Cardiac fibroblast (primary cell): ENCODE results near the gene LSM6.
A peak's percentile ranks its signal among the peaks of the same experiment; 100 is the strongest.

ENCODE experiments used
- DNase-seq, 2 donors: peaks; one replicate each; pipeline versions ENCODE4 v3.0.0 to v3.0.0-alpha.2; 2010; ENCODE audit warnings: low read depth in 2 of 2
- H3K4me3 ChIP-seq, 2 donors: replicated peaks in 1 of 2; 1 replicate in 1 of 2; 2 replicates in 1 of 2; pipeline ENCODE4 v1.5.1; 2011; ENCODE audit warnings: low read depth in 2 of 2, low read length in 2 of 2, mild to moderate bottlenecking in 2 of 2, moderate library complexity in 1 of 2
- TF ChIP-seq, protein P1 (sequence below): IDR thresholded peaks from one replicate; pipeline ENCODE4 v1.5.1; 2011; ENCODE audit warnings: low read depth, mild to moderate bottlenecking, low read length, inconsistent platforms

The LSM6 gene

DNA sequence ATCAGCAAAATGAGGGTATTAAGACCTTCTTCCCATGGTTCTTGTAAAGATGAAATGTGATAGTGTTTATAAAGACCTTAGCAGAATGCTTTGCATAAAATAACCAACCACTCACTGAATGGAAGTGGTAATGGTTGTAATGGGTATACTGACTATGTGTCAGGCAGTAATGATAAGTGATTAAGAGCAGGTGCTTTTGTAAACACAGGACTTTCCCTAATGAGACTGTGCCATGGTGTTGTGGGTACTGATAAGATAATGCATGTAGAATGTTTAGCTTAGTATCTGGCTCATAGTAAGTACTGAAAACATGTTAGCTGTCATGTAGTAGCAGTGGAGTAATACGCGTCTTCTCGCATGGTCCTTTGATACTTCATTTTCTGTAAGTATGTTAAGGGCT lies 6.9 kb downstream of the LSM6 start:
- TF ChIP-seq, protein P1, sequence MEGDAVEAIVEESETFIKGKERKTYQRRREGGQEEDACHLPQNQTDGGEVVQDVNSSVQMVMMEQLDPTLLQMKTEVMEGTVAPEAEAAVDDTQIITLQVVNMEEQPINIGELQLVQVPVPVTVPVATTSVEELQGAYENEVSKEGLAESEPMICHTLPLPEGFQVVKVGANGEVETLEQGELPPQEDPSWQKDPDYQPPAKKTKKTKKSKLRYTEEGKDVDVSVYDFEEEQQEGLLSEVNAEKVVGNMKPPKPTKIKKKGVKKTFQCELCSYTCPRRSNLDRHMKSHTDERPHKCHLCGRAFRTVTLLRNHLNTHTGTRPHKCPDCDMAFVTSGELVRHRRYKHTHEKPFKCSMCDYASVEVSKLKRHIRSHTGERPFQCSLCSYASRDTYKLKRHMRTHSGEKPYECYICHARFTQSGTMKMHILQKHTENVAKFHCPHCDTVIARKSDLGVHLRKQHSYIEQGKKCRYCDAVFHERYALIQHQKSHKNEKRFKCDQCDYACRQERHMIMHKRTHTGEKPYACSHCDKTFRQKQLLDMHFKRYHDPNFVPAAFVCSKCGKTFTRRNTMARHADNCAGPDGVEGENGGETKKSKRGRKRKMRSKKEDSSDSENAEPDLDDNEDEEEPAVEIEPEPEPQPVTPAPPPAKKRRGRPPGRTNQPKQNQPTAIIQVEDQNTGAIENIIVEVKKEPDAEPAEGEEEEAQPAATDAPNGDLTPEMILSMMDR, result no peak
- H3K4me3 ChIP-seq, result no peak overlapping the region
- no peak for DNase-seq

DNA sequence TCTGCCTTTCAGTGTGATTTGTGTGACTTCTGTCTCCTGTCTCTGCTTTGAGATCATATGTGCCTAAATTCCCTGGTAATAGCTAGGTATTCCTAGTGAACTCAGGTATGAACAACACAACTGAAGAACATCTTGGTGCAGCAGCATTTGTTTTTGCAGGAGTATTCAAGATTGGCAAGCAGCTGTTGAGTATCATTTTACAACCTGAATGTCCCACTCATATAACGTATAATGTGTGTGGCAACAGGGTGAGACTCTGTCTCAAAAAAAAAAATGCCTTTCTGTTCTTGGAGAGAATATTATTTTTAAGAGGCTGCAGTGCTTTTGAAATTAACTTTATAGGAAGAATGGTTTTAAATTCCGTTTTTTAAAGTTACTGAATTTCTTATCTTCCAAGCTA lies 7.7 kb downstream of the LSM6 start:
- TF ChIP-seq, protein P1, result no peak

DNA sequence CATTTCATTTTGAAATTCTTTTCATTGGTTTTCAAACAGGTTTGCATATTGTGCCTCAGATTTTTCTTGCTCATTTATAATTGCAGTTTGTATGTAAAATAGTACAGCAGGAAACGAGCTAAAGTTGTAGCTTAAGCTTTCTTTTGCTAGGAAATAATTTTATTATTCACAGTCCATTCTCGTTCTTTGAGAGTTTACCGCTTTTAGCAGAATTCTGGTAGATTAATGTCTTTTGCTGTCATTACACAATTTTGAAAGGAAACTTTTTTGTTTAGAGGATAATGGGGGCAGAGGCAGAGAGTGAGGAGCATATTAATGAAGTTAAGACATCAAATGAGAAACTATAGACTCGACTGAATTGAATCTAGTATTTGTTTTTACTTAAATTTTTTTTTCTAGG lies 10.5 kb downstream of the LSM6 start:
- no peak for DNase-seq
- TF ChIP-seq, protein P1, result no peak
- no peak overlapping the region for H3K4me3 ChIP-seq

More for the DNA sequence above, 7.7 kb downstream of the LSM6 start:
- DNase-seq, result no peak
- H3K4me3 ChIP-seq, result no peak overlapping the region

DNA sequence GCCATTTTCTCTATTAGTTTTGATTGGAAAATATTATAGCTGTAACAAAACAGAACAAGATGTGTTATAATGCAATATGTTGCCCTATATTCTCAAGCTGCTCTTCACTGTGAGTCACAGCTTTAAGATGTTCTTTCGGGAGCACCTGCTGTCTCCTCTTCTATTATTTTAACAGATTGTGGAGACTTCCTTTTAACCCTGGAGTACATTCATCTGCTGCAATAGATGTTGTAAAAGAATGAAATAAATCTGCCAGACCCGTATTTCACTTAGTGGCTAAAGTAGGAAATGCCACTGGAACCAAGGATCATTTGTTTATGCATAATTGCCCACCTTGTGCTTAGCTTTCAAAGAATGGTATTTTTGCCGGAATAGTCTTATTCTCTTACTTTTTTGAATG lies 11.1 kb downstream of the LSM6 start:
- TF ChIP-seq, protein P1, result no peak
- DNase-seq, result peak in 1 of 2 donors; percentile 18
- no peak overlapping the region for H3K4me3 ChIP-seq

DNA sequence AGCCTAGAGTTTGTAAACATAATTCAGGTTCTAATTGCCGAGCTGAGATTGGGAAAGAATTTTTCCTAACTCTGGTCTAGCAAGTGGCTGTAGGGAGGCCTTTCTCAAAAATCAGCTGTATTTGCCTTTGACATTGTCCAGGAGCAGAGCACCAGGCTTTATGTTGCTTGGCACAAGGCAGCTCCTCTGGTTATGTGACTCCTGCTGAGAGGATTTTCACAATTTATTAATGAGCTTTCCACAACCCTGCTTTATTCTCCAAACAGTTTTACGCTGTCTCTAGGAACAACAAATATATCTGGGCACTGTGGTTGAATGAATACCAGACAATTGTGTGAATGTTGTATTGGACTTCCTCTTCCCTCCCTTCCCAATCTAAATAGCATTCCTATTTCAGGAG lies 14.9 kb downstream of the LSM6 start:
- no peak overlapping the region for H3K4me3 ChIP-seq
- DNase-seq, result no peak
- TF ChIP-seq, protein P1, result no peak

DNA sequence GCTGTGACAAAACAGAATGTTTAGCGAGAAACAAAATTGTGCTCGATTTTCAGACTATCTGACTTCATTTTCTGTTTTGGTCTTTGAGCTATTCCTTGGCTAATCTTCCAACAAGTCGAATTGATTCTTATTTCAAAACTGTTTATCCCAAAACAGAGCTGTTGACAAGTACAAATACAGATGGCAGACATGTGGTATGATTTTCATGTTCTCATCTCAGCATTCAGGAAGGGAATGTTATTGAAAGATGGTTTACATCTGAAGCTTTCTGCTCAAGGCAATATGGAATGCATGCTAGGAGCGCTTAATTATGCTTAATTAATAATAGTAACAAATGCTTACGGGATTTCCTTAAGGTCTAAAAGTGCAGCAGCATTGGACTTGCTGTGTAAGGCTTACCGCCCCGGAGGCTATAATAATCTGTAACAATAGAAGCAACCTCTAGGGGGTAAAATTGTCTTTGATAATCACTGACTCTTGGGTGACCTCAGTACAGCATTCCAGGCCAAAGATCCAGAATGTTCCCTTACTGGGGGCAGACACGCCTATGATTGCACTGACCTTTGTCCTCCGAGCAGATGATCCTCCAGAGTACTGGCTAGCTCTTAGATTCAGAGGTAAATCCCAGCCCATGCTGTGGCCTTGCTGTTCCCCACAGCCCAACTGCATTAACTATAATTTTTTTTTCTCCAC lies 16.4 kb downstream of the LSM6 start:
- TF ChIP-seq, protein P1, result no peak
- no peak overlapping the region for H3K4me3 ChIP-seq
- peak in 1 of 2 donors; percentile 13 for DNase-seq

DNA sequence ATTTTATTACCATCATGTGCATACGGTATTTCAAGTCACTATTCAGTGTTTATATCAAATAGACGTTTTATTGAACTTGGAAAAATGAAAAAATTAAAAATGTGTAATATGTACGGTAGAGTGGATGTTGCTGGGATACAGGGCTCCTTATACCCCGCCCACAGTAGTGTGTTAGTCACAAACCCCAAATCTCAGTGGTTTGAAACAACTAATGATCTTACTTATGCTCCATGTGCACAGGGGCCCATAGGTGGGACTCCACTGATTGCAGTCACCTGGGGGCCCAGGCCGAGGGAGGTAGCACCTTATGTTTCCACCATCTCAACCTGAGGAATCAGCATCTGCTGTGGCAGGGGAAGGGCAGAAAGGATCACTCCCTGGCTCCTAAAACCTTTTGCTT lies 18.1 kb downstream of the LSM6 start:
- DNase-seq, result no peak
- TF ChIP-seq, protein P1, result no peak
- no peak overlapping the region for H3K4me3 ChIP-seq
